Measurements from ENCODE around the gene ADAP2. TPM values are rescaled to one million over a fixed set of nuclear protein-coding genes. Genes with fewer than 3 reads are reported as not detected.
"Not testable (repeated sequence)": the region's sequence is repeated elsewhere in the genome, so short reads cannot be mapped to it uniquely, and the experiment has no call there.

ADAP2 gene
- polyA plus RNA-seq, 2 donors, result 1.2 to 2.4 TPM

- Histone ChIP-seq H3K4me3 (ENCODE audit: low read depth in 1 of 2, low read length in 2 of 2) (no peak overlapping the region), H3K4me1 (ENCODE audit: control insufficient read depth in 2 of 2, insufficient read depth in 2 of 2, low read length in 1 of 2) (no peaks in the 10 kb centered on the region), H3K27ac (ENCODE audit: low read depth in 2 of 2, low read length in 1 of 2) (no peak overlapping the region), H3K9me3 (ENCODE audit: control insufficient read depth in 2 of 2, insufficient read depth in 1 of 2, low read depth in 1 of 2, low read length in 1 of 2) (no peaks in the 10 kb centered on the region), H3K27me3 (ENCODE audit: control insufficient read depth in 1 of 2, insufficient read depth in 2 of 2, low read length in 2 of 2) (no peaks in the 10 kb centered on the region), H3K36me3 (ENCODE audit: control insufficient read depth in 2 of 2, insufficient read depth in 2 of 2, low read length in 1 of 2) (no peaks in the 10 kb centered on the region)
- WGBS, 2 donors, result 62 to 68% methylated on average over 8 of the region's 8 CpGs
These were observed 7.4 kb downstream of the ADAP2 start for GRCh38 chr17:30929081-30929633.

GRCh38 chr17:30929861-30930260, 8.1 kb downstream of the ADAP2 start:
- not testable (repeated sequence) for H3K27me3 ChIP-seq (ENCODE audit: control insufficient read depth in 1 of 2, insufficient read depth in 2 of 2, low read length in 2 of 2); H3K4me1 ChIP-seq (ENCODE audit: control insufficient read depth in 2 of 2, insufficient read depth in 2 of 2, low read length in 1 of 2); H3K4me3 ChIP-seq (ENCODE audit: low read depth in 1 of 2, low read length in 2 of 2); H3K9me3 ChIP-seq (ENCODE audit: control insufficient read depth in 2 of 2, insufficient read depth in 1 of 2, low read depth in 1 of 2, low read length in 1 of 2); H3K36me3 ChIP-seq (ENCODE audit: control insufficient read depth in 2 of 2, insufficient read depth in 2 of 2, low read length in 1 of 2); H3K27ac ChIP-seq (ENCODE audit: low read depth in 2 of 2, low read length in 1 of 2)
- 95 to 97% methylated on average over 3 of the region's 3 CpGs for WGBS, 2 donors

GRCh38 chr17:30930495-30930894, 8.8 kb downstream of the ADAP2 start:
- Histone ChIP-seq H3K4me3 (ENCODE audit: low read depth in 1 of 2, low read length in 2 of 2) (no peak overlapping the region), H3K27ac (ENCODE audit: low read depth in 2 of 2, low read length in 1 of 2) (no peak overlapping the region), H3K27me3 (ENCODE audit: control insufficient read depth in 1 of 2, insufficient read depth in 2 of 2, low read length in 2 of 2) (no peaks in the 10 kb centered on the region), H3K9me3 (ENCODE audit: control insufficient read depth in 2 of 2, insufficient read depth in 1 of 2, low read depth in 1 of 2, low read length in 1 of 2) (no peaks in the 10 kb centered on the region), H3K4me1 (ENCODE audit: control insufficient read depth in 2 of 2, insufficient read depth in 2 of 2, low read length in 1 of 2) (no peaks in the 10 kb centered on the region), H3K36me3 (ENCODE audit: control insufficient read depth in 2 of 2, insufficient read depth in 2 of 2, low read length in 1 of 2) (no peaks in the 10 kb centered on the region)
- WGBS, 2 donors, result 88 to 90% methylated on average over 3 of the region's 3 CpGs

GRCh38 chr17:30931582-30931981, 9.8 kb downstream of the ADAP2 start:
- 91 to 93% methylated on average over 8 of the region's 8 CpGs for WGBS, 2 donors
- not testable (repeated sequence) for H3K27ac ChIP-seq (ENCODE audit: low read depth in 2 of 2, low read length in 1 of 2); H3K36me3 ChIP-seq (ENCODE audit: control insufficient read depth in 2 of 2, insufficient read depth in 2 of 2, low read length in 1 of 2); H3K9me3 ChIP-seq (ENCODE audit: control insufficient read depth in 2 of 2, insufficient read depth in 1 of 2, low read depth in 1 of 2, low read length in 1 of 2); H3K4me3 ChIP-seq (ENCODE audit: low read depth in 1 of 2, low read length in 2 of 2); H3K4me1 ChIP-seq (ENCODE audit: control insufficient read depth in 2 of 2, insufficient read depth in 2 of 2, low read length in 1 of 2); H3K27me3 ChIP-seq (ENCODE audit: control insufficient read depth in 1 of 2, insufficient read depth in 2 of 2, low read length in 2 of 2)

GRCh38 chr17:30933966-30934365, 12.2 kb downstream of the ADAP2 start:
- H3K4me3 ChIP-seq (ENCODE audit: low read depth in 1 of 2, low read length in 2 of 2), result no peak overlapping the region
- H3K27ac ChIP-seq (ENCODE audit: low read depth in 2 of 2, low read length in 1 of 2), result no peak overlapping the region
- no peaks in the 10 kb centered on the region for H3K4me1 ChIP-seq (ENCODE audit: control insufficient read depth in 2 of 2, insufficient read depth in 2 of 2, low read length in 1 of 2)
- WGBS, 2 donors, result 69% methylated on average over 5 of the region's 5 CpGs
- no peaks in the 10 kb centered on the region for H3K9me3 ChIP-seq (ENCODE audit: control insufficient read depth in 2 of 2, insufficient read depth in 1 of 2, low read depth in 1 of 2, low read length in 1 of 2)
- H3K27me3 ChIP-seq (ENCODE audit: control insufficient read depth in 1 of 2, insufficient read depth in 2 of 2, low read length in 2 of 2), result no peaks in the 10 kb centered on the region
- no peaks in the 10 kb centered on the region for H3K36me3 ChIP-seq (ENCODE audit: control insufficient read depth in 2 of 2, insufficient read depth in 2 of 2, low read length in 1 of 2)

GRCh38 chr17:30939051-30939689, 17.4 kb downstream of the ADAP2 start:
- Histone ChIP-seq H3K9me3 (ENCODE audit: control insufficient read depth in 2 of 2, insufficient read depth in 1 of 2, low read depth in 1 of 2, low read length in 1 of 2) (no peaks in the 10 kb centered on the region), H3K27me3 (ENCODE audit: control insufficient read depth in 1 of 2, insufficient read depth in 2 of 2, low read length in 2 of 2) (no peaks in the 10 kb centered on the region), H3K27ac (ENCODE audit: low read depth in 2 of 2, low read length in 1 of 2) (no peak overlapping the region), H3K36me3 (ENCODE audit: control insufficient read depth in 2 of 2, insufficient read depth in 2 of 2, low read length in 1 of 2) (no peaks in the 10 kb centered on the region), H3K4me1 (ENCODE audit: control insufficient read depth in 2 of 2, insufficient read depth in 2 of 2, low read length in 1 of 2) (no peaks in the 10 kb centered on the region), H3K4me3 (ENCODE audit: low read depth in 1 of 2, low read length in 2 of 2) (no peak overlapping the region)
- 81 to 83% methylated on average over 13 of the region's 13 CpGs for WGBS, 2 donors

GRCh38 chr17:30942308-30943079, 20.7 kb downstream of the ADAP2 start:
- Histone ChIP-seq H3K9me3 (ENCODE audit: control insufficient read depth in 2 of 2, insufficient read depth in 1 of 2, low read depth in 1 of 2, low read length in 1 of 2) (no peaks in the 10 kb centered on the region), H3K27me3 (ENCODE audit: control insufficient read depth in 1 of 2, insufficient read depth in 2 of 2, low read length in 2 of 2) (no peaks in the 10 kb centered on the region), H3K36me3 (ENCODE audit: control insufficient read depth in 2 of 2, insufficient read depth in 2 of 2, low read length in 1 of 2) (no peaks in the 10 kb centered on the region), H3K4me3 (ENCODE audit: low read depth in 1 of 2, low read length in 2 of 2) (no peak overlapping the region), H3K27ac (ENCODE audit: low read depth in 2 of 2, low read length in 1 of 2) (no peak overlapping the region), H3K4me1 (ENCODE audit: control insufficient read depth in 2 of 2, insufficient read depth in 2 of 2, low read length in 1 of 2) (no peaks in the 10 kb centered on the region)
- 58 to 62% methylated on average over 4 of the region's 4 CpGs for WGBS, 2 donors

GRCh38 chr17:30947796-30948195, 26.1 kb downstream of the ADAP2 start:
- H3K36me3 ChIP-seq (ENCODE audit: control insufficient read depth in 2 of 2, insufficient read depth in 2 of 2, low read length in 1 of 2), result no peaks in the 10 kb centered on the region
- WGBS, 2 donors, result 94 to 97% methylated on average over 5 of the region's 5 CpGs
- H3K27ac ChIP-seq (ENCODE audit: low read depth in 2 of 2, low read length in 1 of 2), result no peak overlapping the region
- H3K9me3 ChIP-seq (ENCODE audit: control insufficient read depth in 2 of 2, insufficient read depth in 1 of 2, low read depth in 1 of 2, low read length in 1 of 2), result no peaks in the 10 kb centered on the region
- H3K4me3 ChIP-seq (ENCODE audit: low read depth in 1 of 2, low read length in 2 of 2), result no peak overlapping the region
- H3K27me3 ChIP-seq (ENCODE audit: control insufficient read depth in 1 of 2, insufficient read depth in 2 of 2, low read length in 2 of 2), result no peaks in the 10 kb centered on the region
- H3K4me1 ChIP-seq (ENCODE audit: control insufficient read depth in 2 of 2, insufficient read depth in 2 of 2, low read length in 1 of 2), result no peaks in the 10 kb centered on the region

- Histone ChIP-seq H3K36me3 (ENCODE audit: control insufficient read depth in 2 of 2, insufficient read depth in 2 of 2, low read length in 1 of 2) (no peaks in the 10 kb centered on the region), H3K27me3 (ENCODE audit: control insufficient read depth in 1 of 2, insufficient read depth in 2 of 2, low read length in 2 of 2) (no peaks in the 10 kb centered on the region), H3K4me1 (ENCODE audit: control insufficient read depth in 2 of 2, insufficient read depth in 2 of 2, low read length in 1 of 2) (no peaks in the 10 kb centered on the region), H3K27ac (ENCODE audit: low read depth in 2 of 2, low read length in 1 of 2) (no peak overlapping the region), H3K9me3 (ENCODE audit: control insufficient read depth in 2 of 2, insufficient read depth in 1 of 2, low read depth in 1 of 2, low read length in 1 of 2) (no peaks in the 10 kb centered on the region), H3K4me3 (ENCODE audit: low read depth in 1 of 2, low read length in 2 of 2) (no peak overlapping the region)
- WGBS, 2 donors, result 86 to 96% methylated on average over 5 of the region's 5 CpGs
These were observed 28.4 kb downstream of the ADAP2 start for GRCh38 chr17:30950189-30950588.

All from esophagus (tissue), 2 donors.